GM12875 (cell line): ENCODE measurements around the gene KIF16B.
"Not testable (repeated sequence)": the region's sequence is repeated elsewhere in the genome, so short reads cannot be mapped to it uniquely, and the experiment has no call there.

Experiments used
- H3K4me3 ChIP-seq: one replicate; pipeline ENCODE4 v1.5.1; 2011; ENCODE audit warnings: low read depth, low read length, control low read depth
- CTCF ChIP-seq: IDR thresholded peaks from 2 replicates; pipeline ENCODE4 v1.5.1; 2011; ENCODE audit warnings: low read depth, mild to moderate bottlenecking, control low read depth, inconsistent platforms, low read length, moderate library complexity, borderline replicate concordance; ENCODE audit not compliant: insufficient read depth

Gene KIF16B

GRCh38 chr20:16566080-16566479, 7.2 kb downstream of the KIF16B start:
- no peak for TF ChIP-seq CTCF

GRCh38 chr20:16564079-16564478, 9.2 kb downstream of the KIF16B start:
- H3K4me3 ChIP-seq = not testable (repeated sequence)

More at GRCh38 chr20:16566080-16566479, 7.2 kb downstream of the KIF16B start:
- H3K4me3 ChIP-seq = no peak overlapping the region

- no peak for TF ChIP-seq CTCF
- H3K4me3 ChIP-seq = no peak overlapping the region
Observed at GRCh38 chr20:16563066-16563806, 10.0 kb downstream of the KIF16B start.

GRCh38 chr20:16562259-16562658, 11.0 kb downstream of the KIF16B start:
- TF ChIP-seq CTCF = no peak
- no peak overlapping the region for H3K4me3 ChIP-seq

- H3K4me3 ChIP-seq = no peak overlapping the region
- TF ChIP-seq CTCF = no peak
Observed at GRCh38 chr20:16560661-16561060, 12.6 kb downstream of the KIF16B start.

- no peak overlapping the region for H3K4me3 ChIP-seq
- TF ChIP-seq CTCF = no peak
Observed at GRCh38 chr20:16560216-16560615, 13.0 kb downstream of the KIF16B start.

- TF ChIP-seq CTCF = no peak
- H3K4me3 ChIP-seq = no peak overlapping the region
Observed at GRCh38 chr20:16556301-16556700, 16.9 kb downstream of the KIF16B start.
